GM12878 (cell line): ENCODE results near the gene GLI2. TPM values are rescaled to one million over a fixed set of nuclear protein-coding genes. Genes with fewer than 3 reads are reported as not detected.

ENCODE experiments used
- ATAC-seq: fragments of 200-7000 bp; cut with Tn5 transposase; 3 replicates; pipeline ENCODE4 v1.9.1; 2020; ENCODE audit warnings: mild to moderate bottlenecking, moderate library complexity
- BruUV-seq: library from RNA; stranded (reverse); fragments of 400-500 nt; replicated peaks from 2 replicates; lab custom pipeline; 2021; lab: Mats Ljungman, UMichigan
- CTCF ChIA-PET: fragments of 300-600 bp; sonication (Branson Sonifier 250); formaldehyde crosslinking; extraction: SDS; loops from one replicate; lab custom pipeline; 2021; ENCODE audit warnings: inconsistent platforms; lab: Yijun Ruan, JAX
- POLR2A ChIA-PET: fragments of 350-600 bp; formaldehyde crosslinking; extraction: SDS; loops from one replicate; lab custom pipeline; 2021; ENCODE audit warnings: inconsistent platforms; lab: Charles Lee
- RAD21 ChIA-PET: fragments of 300-600 bp; sonication (Branson Sonifier 250); formaldehyde crosslinking; loops from one replicate; lab custom pipeline; 2023; ENCODE audit warnings: antibody characterized with exemption; ENCODE audit not compliant: unreplicated experiment; lab: Charles Lee
- SMC1A ChIA-PET: fragments of 300-600 bp; sonication (Branson Sonifier 250); formaldehyde crosslinking; loops from one replicate; lab custom pipeline; 2023; ENCODE audit not compliant: unreplicated experiment, uncharacterized antibody; lab: Charles Lee
- DNase-seq: peaks from one replicate; pipeline ENCODE4 v3.0.0-alpha.2; 2011; ENCODE audit warnings: low read depth, low spot score
- FAIRE-seq: peaks from 3 replicates; lab custom pipeline; 2011; peaks lifted over from hg19 to GRCh38; lab: Jason Lieb, UNC
- H2AFZ ChIP-seq: 2 replicates; pipeline ENCODE4 v1.6.0; 2011; ENCODE audit warnings: low read depth, low read length, control low read depth; ENCODE audit not compliant: control insufficient read depth
- H3K27ac ChIP-seq: 2 replicates; pipeline ENCODE4 v1.5.1; 2011; ENCODE audit warnings: control low read depth; ENCODE audit not compliant: control insufficient read depth, insufficient read depth
- H3K27me3 ChIP-seq, 2 experiments: replicated peaks in 1 of 2; 2 replicates each; pipeline versions ENCODE4 v1.6.0 to v1.6.1; 2011; ENCODE audit warnings: low read length in 1 of 2; ENCODE audit not compliant: control insufficient read depth in 2 of 2, insufficient read depth in 2 of 2
- H3K36me3 ChIP-seq, 2 experiments: 2 replicates each; pipeline ENCODE4 v1.5.1; 2011; ENCODE audit warnings: low read length in 1 of 2; ENCODE audit not compliant: control insufficient read depth in 2 of 2, insufficient read depth in 2 of 2
- H3K4me1 ChIP-seq: 2 replicates; pipeline ENCODE4 v1.6.1; 2011; ENCODE audit warnings: mild to moderate bottlenecking, low read length, moderate library complexity, mixed read lengths; ENCODE audit not compliant: control insufficient read depth, insufficient read depth
- H3K4me2 ChIP-seq: 2 replicates; pipeline ENCODE4 v1.6.0; 2011; ENCODE audit warnings: control low read depth; ENCODE audit not compliant: control insufficient read depth, insufficient read depth
- H3K4me3 ChIP-seq: fragments of 200-600 bp; sonication (generic); 2 replicates; pipeline ENCODE4 v1.5.1; 2016
- H3K79me2 ChIP-seq: 2 replicates; pipeline ENCODE4 v1.6.0; 2011; ENCODE audit warnings: low read length; ENCODE audit not compliant: control insufficient read depth, insufficient read depth
- H3K9ac ChIP-seq: 2 replicates; pipeline ENCODE4 v1.8.0; 2011; ENCODE audit warnings: low read length, control low read depth, mixed read lengths; ENCODE audit not compliant: control insufficient read depth, insufficient read depth
- H3K9me3 ChIP-seq: replicated peaks from 3 replicates; pipeline ENCODE4 v1.5.1; 2011; ENCODE audit warnings: mild to moderate bottlenecking, low read length; ENCODE audit not compliant: control insufficient read depth, insufficient read depth
- H4K20me1 ChIP-seq: 2 replicates; pipeline ENCODE4 v1.6.0; 2011; ENCODE audit not compliant: control insufficient read depth, insufficient read depth
- ETV6 ChIP-seq, 2 experiments: fragments of 450-650 bp in 1 of 2; IDR thresholded peaks in 1 of 2; conservative IDR thresholded peaks in 1 of 2; 2 replicates each; pipeline ENCODE4 v1.6.1; 2014; ENCODE audit warnings: antibody characterized with exemption in 1 of 2, borderline replicate concordance in 1 of 2, low read depth in 1 of 2, mild to moderate bottlenecking in 1 of 2, moderate library complexity in 1 of 2
- FOXK2 ChIP-seq: fragments of 450-650 bp; IDR thresholded peaks from 2 replicates; pipeline ENCODE4 v1.6.1; 2017; ENCODE audit warnings: mild to moderate bottlenecking, moderate library complexity
- HDGF ChIP-seq: fragments of 450-650 bp; IDR thresholded peaks from 2 replicates; pipeline ENCODE4 v1.6.1; 2016; ENCODE audit warnings: antibody characterized with exemption
- NBN ChIP-seq: fragments of 450-650 bp; IDR thresholded peaks from 2 replicates; pipeline ENCODE4 v1.6.1; 2016
- NFIC ChIP-seq: IDR thresholded peaks from 2 replicates; pipeline ENCODE4 v1.6.1; 2012; ENCODE audit warnings: low read depth, mild to moderate bottlenecking, inconsistent platforms, low read length, moderate library complexity
- USF1 ChIP-seq: IDR thresholded peaks from 2 replicates; pipeline ENCODE4 v1.6.1; 2011; ENCODE audit warnings: borderline replicate concordance, low read depth, mild to moderate bottlenecking, moderate library complexity, mixed read lengths, low read length; ENCODE audit not compliant: insufficient read depth; ENCODE audit errors: extremely low read length
- USF2 ChIP-seq: IDR thresholded peaks from 2 replicates; pipeline ENCODE4 v1.6.1; 2011; ENCODE audit warnings: low read depth, low read length, improper control_type of control experiment, borderline replicate concordance
- ZNF24 ChIP-seq: fragments of 450-650 bp; IDR thresholded peaks from 2 replicates; pipeline ENCODE4 v1.6.1; 2017; ENCODE audit warnings: antibody characterized with exemption, mild to moderate bottlenecking
- ZNF622 ChIP-seq: fragments of 450-650 bp; IDR thresholded peaks from 2 replicates; pipeline ENCODE4 v1.6.1; 2017; ENCODE audit warnings: mild to moderate bottlenecking, inconsistent platforms
- WGBS: methylation state at CpG from one replicate; pipeline ENCODE4 v1.1.6; 2016; ENCODE audit warnings: low lambda C conversion rate; ENCODE audit not compliant: insufficient replicate concordance, insufficient coverage; ENCODE audit errors: missing lambda C conversion rate; 5-methylcytosine and 5-hydroxymethylcytosine counted together
- in situ Hi-C: fragments of 300-500 bp; cut with MboI; formaldehyde crosslinking; loops from 9 replicates; pipeline ENCODE4 v1.14.3; 2018; ENCODE audit warnings: mixed read lengths
- intact Hi-C: fragments of 100-400 bp; cut with micrococcal nuclease; formaldehyde crosslinking; loops from one replicate; pipeline ENCODE4 v1.14.2; 2022; ENCODE audit not compliant: unreplicated experiment
- polyA plus RNA-seq, 11 experiments: library from polyadenylated mRNA; depleted of rRNA in 4 of 11; unstranded in 6 of 11; stranded (reverse) in 5 of 11; fragments of >200 nt; fragmentation: Nextera tagmentation in 4 of 11; fragmentation: Illumina TruSeq in 1 of 11; extraction: Ambion mirVana in 4 of 11; extraction: Trizol in 1 of 11; gene quantifications; 1 replicate in 1 of 11; 2 replicates in 10 of 11; pipeline versions ENCODE4 v1.2.1 to v1.2.3, GENCODE V29; 2011 to 2016; ENCODE audit warnings: inconsistent platforms in 2 of 11, missing spikeins in 2 of 11, low read depth in 1 of 11
- total RNA-seq, 4 experiments: library from RNA; depleted of rRNA in 3 of 4; stranded (reverse); fragments of >200 nt in 3 of 4; fragmentation: Illumina TruSeq in 1 of 4; extraction: Trizol in 1 of 4; gene quantifications; 2 replicates each; pipeline versions ENCODE4 v1.2.1 to v1.2.3, GENCODE V29; 2013 to 2021

GLI2 gene
- total and polyA plus RNA-seq, 10 of the 15 experiments (the other 5 are each of a cell fraction or from before 2014, with no cell fraction given), result 0.01 TPM; not detected in 9

DNA sequence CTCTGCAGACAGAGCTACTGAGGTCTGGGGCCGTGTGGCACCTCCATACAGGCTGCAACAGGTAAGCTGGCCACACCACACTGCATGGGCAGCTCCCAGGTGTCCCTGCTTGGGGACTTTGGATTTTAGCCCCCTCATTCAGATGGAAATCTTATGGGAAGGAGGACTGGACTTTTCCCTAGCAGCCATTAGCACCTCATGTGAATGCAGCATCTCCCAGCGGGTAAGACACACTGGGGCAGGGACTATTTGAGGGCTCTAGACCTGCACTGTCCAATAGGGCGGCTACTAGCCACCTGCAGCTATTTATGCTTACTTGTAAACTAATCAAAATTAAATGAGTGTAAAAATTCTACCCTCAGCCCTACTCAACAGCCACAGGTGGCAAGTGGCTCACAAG, 34.2 kb upstream of the GLI2 start:
- no peaks in the 10 kb centered on the region for H3K79me2 ChIP-seq
- no peaks in the 10 kb centered on the region; the same call in 1 of the 2 replicates for H4K20me1 ChIP-seq
- no peak for FAIRE-seq
- H3K9me3 ChIP-seq, result no peaks in the 10 kb centered on the region
- RAD21 ChIA-PET, result no interaction called here
- H3K36me3 ChIP-seq, result no peaks in the 10 kb centered on the region
- no TSS peak for BruUV-seq
- POLR2A ChIA-PET, result no interaction called here
- 2% methylated on average over 3 of the region's 3 CpGs for WGBS
- TF ChIP-seq USF1, result no peak
- no peak for TF ChIP-seq HDGF
- no peak for TF ChIP-seq FOXK2
- TF ChIP-seq ETV6 (conservative IDR thresholded peaks at IDR 0.05 in 1 of 2, IDR thresholded peaks at IDR 0.05 in 1 of 2; ENCODE audit: borderline replicate concordance in 1 of 2, low read depth in 1 of 2), result no peak
- no peak for TF ChIP-seq NBN
- no peak for TF ChIP-seq ZNF24
- TF ChIP-seq ZNF622, result no peak
- no peak for TF ChIP-seq USF2
- no peak for TF ChIP-seq NFIC
- no peak overlapping the region for H2AFZ ChIP-seq
- no peak overlapping the region for H3K4me3 ChIP-seq
- H3K9ac ChIP-seq, result no peak overlapping the region
- no peaks in the 10 kb centered on the region for H3K4me1 ChIP-seq
- DNase-seq, result no peak
- H3K27me3 ChIP-seq, result peaks cover 0 to 2% of the 10 kb centered on the region in 2 experiments; a peak in 3 of 4 replicates
- H3K4me2 ChIP-seq, result no peak overlapping the region
- intact Hi-C loops, result no loop called here
- CTCF ChIA-PET, result interaction anchor here (1.1 to 1.4 kb wide), 2 partner anchors 21 to 379 kb away, joined by 3 to 4 read pairs; no protein-coding TSS in a partner anchor
- ATAC-seq, result no peak
- SMC1A ChIA-PET, result interaction anchor here (0.5 to 0.8 kb wide), 2 partner anchors 379 to 572 kb away, joined by 3 read pairs; no protein-coding TSS in a partner anchor
- in situ Hi-C loops, result no loop called here
- H3K27ac ChIP-seq, result no peak overlapping the region
